Upper lobe of right lung (tissue), 1 donor: ENCODE results near the gene PXYLP1. TPM values are rescaled to one million over a fixed set of nuclear protein-coding genes. Genes with fewer than 3 reads are reported as not detected.
"Not testable (repeated sequence)": the region's sequence is repeated elsewhere in the genome, so short reads cannot be mapped to it uniquely, and the experiment has no call there.

Source experiments
- ATAC-seq: fragments of 200-7000 bp; cut with Tn5 transposase; one replicate; pipeline ENCODE4 v1.9.1; 2020; ENCODE audit warnings: mild to moderate bottlenecking, moderate library complexity
- DNase-seq: peaks from one replicate; pipeline ENCODE4 v3.0.0-alpha.2; 2020
- H3K27ac ChIP-seq: fragments of 200-600 bp; one replicate; pipeline ENCODE4 v1.8.0; 2022
- H3K27me3 ChIP-seq: fragments of 200-600 bp; one replicate; pipeline ENCODE4 v1.8.0; 2022; ENCODE audit warnings: mild to moderate bottlenecking
- H3K36me3 ChIP-seq: fragments of 200-600 bp; one replicate; pipeline ENCODE4 v1.8.0; 2022
- H3K4me1 ChIP-seq: fragments of 200-600 bp; one replicate; pipeline ENCODE4 v1.8.0; 2022
- H3K4me3 ChIP-seq: fragments of 200-600 bp; one replicate; pipeline ENCODE4 v1.8.0; 2022; ENCODE audit warnings: mild to moderate bottlenecking
- H3K9me3 ChIP-seq: fragments of 200-600 bp; one replicate; pipeline ENCODE4 v1.8.0; 2022
- intact Hi-C: fragments of 100-400 bp; cut with DNase I; formaldehyde crosslinking; loops from one replicate; pipeline ENCODE4 v1.11.0; 2022
- total RNA-seq: library from RNA; stranded (reverse); fragmentation: NEBNext Ultra II Directional; extraction: Animal tissue kit (Norgen Biotek cat#: 25700); gene quantifications from one replicate; pipeline ENCODE4 v1.2.1, GENCODE V29; 2021
- TF ChIP-seq, protein P1 (sequence below): fragments of 200-600 bp; IDR thresholded peaks from one replicate; pipeline ENCODE4 v1.8.0; 2022; ENCODE audit warnings: antibody characterized with exemption
- donor health status: DM: no; HTN: yes; CAD: no; lungs with severe emphysema.

PXYLP1 gene
- total RNA-seq, 1 donor from 2014 or later = 13.6 TPM

DNA sequence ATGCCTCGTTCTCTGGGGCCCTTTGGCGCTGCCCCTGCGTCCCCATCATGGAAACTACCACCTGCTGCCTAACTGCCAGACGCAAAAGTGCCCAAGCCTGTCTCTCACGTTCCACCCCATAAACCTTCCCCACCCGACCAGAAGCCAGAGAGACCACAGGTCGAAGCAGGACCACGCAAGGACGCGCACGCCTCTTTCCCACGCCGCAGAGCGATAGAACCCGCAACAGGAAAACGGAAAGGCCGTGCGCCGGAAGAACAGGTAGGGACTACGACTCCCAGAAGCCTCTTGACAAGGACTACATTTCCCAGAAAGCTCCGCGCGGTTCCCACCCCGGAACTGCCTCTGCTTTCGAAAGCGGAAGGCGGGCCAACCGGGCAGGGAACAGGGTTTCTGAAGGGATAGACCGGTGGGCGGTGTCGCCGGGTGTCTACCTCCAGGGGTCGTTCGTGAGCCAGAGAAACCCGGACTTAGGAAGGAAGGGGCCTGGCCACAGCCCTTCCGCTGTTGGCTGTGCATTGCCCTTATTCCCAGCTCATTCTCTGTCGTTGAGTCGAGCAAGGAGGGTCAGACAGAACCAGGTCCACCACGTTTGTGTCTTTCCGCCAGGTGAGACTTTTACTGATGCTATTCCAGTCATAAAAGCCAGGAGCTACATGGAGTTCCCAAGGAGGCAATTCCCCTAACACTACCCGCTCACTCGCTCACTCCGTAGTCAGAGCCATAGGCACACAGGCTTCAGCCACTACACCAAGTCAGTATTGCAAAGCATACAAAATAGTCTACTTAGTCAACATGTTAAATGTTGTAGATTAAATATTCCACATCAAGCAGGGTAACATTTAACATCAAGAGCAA lies 80.1 kb downstream of the PXYLP1 start:
- intact Hi-C loops = loop anchor here (5.0 kb wide), 1 partner anchor 141 kb away; no protein-coding TSS in a partner anchor
- H3K4me1 ChIP-seq = peaks cover 10% of the 10 kb centered on the region
- H3K36me3 ChIP-seq = no peaks in the 10 kb centered on the region
- H3K27ac ChIP-seq = peak overlapping the region; percentile 81
- peak overlapping the region; percentile 84 for H3K4me3 ChIP-seq
- TF ChIP-seq, protein P1, sequence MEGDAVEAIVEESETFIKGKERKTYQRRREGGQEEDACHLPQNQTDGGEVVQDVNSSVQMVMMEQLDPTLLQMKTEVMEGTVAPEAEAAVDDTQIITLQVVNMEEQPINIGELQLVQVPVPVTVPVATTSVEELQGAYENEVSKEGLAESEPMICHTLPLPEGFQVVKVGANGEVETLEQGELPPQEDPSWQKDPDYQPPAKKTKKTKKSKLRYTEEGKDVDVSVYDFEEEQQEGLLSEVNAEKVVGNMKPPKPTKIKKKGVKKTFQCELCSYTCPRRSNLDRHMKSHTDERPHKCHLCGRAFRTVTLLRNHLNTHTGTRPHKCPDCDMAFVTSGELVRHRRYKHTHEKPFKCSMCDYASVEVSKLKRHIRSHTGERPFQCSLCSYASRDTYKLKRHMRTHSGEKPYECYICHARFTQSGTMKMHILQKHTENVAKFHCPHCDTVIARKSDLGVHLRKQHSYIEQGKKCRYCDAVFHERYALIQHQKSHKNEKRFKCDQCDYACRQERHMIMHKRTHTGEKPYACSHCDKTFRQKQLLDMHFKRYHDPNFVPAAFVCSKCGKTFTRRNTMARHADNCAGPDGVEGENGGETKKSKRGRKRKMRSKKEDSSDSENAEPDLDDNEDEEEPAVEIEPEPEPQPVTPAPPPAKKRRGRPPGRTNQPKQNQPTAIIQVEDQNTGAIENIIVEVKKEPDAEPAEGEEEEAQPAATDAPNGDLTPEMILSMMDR = peak; percentile 75
- H3K27me3 ChIP-seq = no peaks in the 10 kb centered on the region
- ATAC-seq = peak; percentile 98
- no peaks in the 10 kb centered on the region for H3K9me3 ChIP-seq
- DNase-seq = peak; percentile 98

DNA sequence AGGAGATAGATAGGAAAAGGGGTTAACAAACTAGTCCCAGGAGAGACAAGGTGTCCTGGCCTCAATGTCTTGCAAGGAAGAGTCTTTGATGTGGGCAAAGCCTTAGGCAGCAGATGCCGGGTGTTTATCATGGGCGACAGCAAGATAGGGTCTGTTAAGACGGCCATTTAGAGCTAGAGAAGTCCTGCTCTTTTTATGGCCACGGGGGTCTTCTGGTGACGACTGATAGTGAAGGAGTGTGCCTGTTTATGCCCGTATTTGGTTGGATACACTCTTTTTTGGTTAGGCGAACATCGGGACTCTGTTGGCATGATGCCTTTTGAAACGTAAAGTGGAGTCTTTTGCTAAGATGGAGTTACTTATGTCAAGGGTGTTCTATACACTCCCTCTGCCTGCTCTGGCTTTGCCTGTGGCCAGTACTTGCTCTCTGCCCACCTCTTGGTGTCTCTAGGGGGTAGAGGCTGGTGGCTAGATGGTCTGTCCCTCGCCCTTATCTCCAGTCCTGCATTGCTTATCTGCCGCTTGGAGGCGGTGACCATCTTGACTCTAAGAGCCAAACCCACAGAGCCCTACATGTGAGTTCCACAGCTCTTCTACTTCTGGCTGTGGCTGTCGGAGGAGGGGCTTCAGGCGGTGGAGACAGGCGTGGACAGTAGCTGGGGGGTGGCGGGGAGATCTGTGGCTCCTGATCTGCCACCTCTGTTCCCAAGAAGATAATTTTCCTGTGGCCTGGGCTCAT lies 80.9 kb downstream of the PXYLP1 start:
- TF ChIP-seq, protein P1 = no peak
- Histone ChIP-seq H3K36me3 (no peaks in the 10 kb centered on the region), H3K9me3 (no peaks in the 10 kb centered on the region), H3K4me3 (peak overlapping the region; percentile 84), H3K4me1 (peaks cover 10% of the 10 kb centered on the region), H3K27ac (peak overlapping the region; percentile 81), H3K27me3 (no peaks in the 10 kb centered on the region)
- ATAC-seq = no peak
- DNase-seq = no peak
- intact Hi-C loops = loop anchor here (5.0 kb wide), 1 partner anchor 140 kb away; no protein-coding TSS in a partner anchor

DNA sequence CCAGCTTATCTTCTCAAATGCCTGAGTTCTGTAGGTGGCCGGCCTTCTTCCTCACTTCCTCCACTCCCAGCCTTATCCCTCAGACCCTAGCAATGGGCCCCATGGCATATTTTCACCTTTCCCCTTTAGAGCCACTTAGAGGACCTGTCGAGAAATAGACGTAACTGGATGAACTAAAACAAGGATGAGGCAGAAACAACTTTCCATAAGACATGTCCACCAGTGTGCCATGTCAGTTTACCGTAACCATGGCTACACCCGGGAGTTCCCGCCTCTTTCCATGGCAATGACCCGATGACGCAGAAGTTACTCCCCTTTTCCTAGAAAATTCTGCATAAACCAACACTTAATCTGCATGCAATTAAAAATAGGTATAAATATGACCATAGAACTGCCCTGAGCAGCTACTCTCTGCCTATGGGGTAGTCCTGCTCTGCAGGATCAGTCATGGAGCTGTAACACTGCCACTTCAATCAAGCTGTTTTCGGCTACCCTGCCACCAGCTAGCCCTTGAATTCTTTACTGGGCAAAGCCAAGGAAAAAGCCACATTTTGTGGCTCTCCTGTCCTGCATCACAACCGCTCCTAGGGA lies 81.6 kb downstream of the PXYLP1 start:
- H3K27ac ChIP-seq = no peak overlapping the region
- no peak overlapping the region for H3K4me3 ChIP-seq
- intact Hi-C loops = loop anchor here (5.0 kb wide), 1 partner anchor 139 kb away; no protein-coding TSS in a partner anchor
- no peaks in the 10 kb centered on the region for H3K36me3 ChIP-seq
- no peaks in the 10 kb centered on the region for H3K9me3 ChIP-seq
- H3K4me1 ChIP-seq = peaks cover 10% of the 10 kb centered on the region
- no peaks in the 10 kb centered on the region for H3K27me3 ChIP-seq
- ATAC-seq (no peak), DNase-seq (no peak)
- TF ChIP-seq, protein P1 = no peak

DNA sequence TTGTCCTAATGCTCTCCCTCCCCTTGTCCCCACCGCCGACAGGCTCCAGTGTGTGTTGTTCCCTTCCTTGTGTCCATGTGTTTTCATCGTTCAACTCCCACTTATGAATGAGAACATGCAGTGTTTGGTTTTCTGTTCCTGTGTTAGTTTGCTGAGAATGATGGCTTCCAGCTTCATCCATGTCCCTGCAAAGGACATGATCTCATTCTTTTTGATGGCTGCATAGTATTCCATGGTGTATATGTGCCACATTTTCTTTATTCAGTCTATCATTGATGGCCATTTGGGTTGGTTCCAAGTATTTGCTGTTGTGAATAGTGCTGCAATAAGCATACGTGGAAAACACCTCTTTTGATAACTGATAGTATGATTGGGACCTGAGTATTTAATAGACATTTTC lies 82.8 kb downstream of the PXYLP1 start:
- not testable (repeated sequence) for DNase-seq, H3K27me3 ChIP-seq, H3K9me3 ChIP-seq, H3K27ac ChIP-seq, H3K4me3 ChIP-seq, ATAC-seq, H3K36me3 ChIP-seq
- intact Hi-C loops = loop anchor here (5.0 kb wide), 1 partner anchor 138 kb away; no protein-coding TSS in a partner anchor
- peaks cover 10% of the 10 kb centered on the region for H3K4me1 ChIP-seq

DNA sequence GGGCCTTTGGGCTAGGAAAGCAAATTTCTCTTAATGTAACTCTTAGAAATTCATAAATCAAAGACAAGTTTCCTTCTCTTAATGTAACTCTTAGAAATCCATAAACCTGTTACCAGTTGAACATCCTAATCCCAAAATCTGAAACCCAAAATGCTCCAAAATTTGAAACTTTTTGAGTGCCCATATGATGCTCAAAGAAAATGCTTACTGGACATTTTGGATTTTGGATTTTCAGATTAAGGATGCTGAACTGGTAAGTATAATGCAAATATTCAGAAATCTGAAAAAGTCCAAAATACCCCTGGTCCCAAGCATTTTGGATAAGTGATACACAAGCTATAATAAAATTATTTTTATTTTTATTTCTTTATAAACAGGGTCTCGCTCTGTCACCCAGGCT lies 85.2 kb downstream of the PXYLP1 start:
- no peak overlapping the region for H3K4me3 ChIP-seq
- H3K9me3 ChIP-seq = no peaks in the 10 kb centered on the region
- DNase-seq = no peak
- H3K36me3 ChIP-seq = no peaks in the 10 kb centered on the region
- H3K27ac ChIP-seq = no peak overlapping the region
- no peaks in the 10 kb centered on the region for H3K27me3 ChIP-seq
- intact Hi-C loops = no loop called here
- H3K4me1 ChIP-seq = peaks cover 11% of the 10 kb centered on the region
- no peak for ATAC-seq
- TF ChIP-seq, protein P1 = no peak
